Activated CD4-positive, CD25-positive, alpha-beta regulatory T cell treated with anti-CD3 and anti-CD28 coated beads, Interleukin-2, amount 50 U/mL, for 72 hours (primary cell): ENCODE results near the gene MDN1.
"Not testable (repeated sequence)": the region's sequence is repeated elsewhere in the genome, so short reads cannot be mapped to it uniquely, and the experiment has no call there.

Experiments used
- DNase-seq: peaks from one replicate; pipeline ENCODE4 v3.0.0; 2021

The MDN1 gene

DNA sequence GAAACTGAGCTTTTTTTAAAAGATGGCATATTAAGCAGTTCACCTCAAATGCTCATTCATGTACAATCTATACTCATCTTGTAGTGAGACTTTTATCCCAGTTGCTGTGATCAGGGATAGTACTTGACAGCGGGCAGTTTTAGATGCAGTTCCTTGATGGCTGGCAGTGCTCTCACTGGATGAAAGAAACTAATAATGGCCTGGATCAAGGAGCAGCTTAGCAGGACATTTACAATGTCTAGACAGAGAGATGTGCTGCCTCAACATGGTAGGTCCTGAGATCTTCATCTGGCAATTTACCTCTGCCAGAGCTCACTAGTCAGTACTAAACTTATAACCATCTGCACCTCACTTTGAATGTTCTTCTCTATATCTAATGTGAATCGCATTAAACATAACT, 134.3 kb downstream of the MDN1 start:
- no peak for DNase-seq

DNA sequence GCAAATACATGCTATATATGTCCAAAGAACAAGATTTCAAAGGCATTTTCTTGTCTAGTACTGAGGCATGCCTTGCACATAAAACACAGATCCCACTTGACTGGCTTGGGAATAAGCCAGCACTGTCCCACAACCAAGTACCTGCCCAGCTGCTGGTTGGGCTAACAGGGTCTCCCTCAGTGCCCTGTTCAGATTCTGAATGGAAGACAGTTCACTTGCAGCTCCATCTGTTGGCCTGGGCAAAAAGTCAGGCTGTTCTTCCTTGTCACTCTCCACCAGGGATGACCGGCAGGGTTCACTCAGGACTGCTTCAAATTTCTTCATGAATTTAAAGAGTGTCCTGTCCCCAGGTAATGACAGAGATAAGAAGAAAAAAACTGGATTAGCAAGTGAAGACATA, 136.6 kb downstream of the MDN1 start:
- no peak for DNase-seq

GRCh38 chr6:89681983-89682564, 137.5 kb downstream of the MDN1 start:
- no peak for DNase-seq

DNA sequence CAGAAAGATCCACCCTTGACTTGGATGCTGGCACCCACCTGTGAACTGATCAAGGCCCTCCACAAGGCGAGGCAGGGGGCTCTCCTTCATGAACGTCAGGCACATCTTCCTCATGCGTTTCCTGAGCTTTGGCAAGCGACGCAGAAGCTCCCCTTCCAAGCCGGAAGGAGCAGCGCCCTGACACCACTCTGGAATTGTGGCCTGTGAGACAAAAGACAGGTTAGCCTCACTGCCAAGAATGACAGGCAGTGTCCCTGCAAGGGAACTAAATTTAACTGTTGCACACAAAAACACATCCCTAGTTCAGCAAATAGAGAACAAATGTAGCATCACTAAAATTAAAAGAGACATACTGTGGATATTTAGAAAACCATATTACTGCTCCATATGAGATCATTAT, 139.0 kb downstream of the MDN1 start:
- DNase-seq = no peak

- DNase-seq = no peak
Observed at GRCh38 chr6:89680150-89680549, 139.4 kb downstream of the MDN1 start.

DNA sequence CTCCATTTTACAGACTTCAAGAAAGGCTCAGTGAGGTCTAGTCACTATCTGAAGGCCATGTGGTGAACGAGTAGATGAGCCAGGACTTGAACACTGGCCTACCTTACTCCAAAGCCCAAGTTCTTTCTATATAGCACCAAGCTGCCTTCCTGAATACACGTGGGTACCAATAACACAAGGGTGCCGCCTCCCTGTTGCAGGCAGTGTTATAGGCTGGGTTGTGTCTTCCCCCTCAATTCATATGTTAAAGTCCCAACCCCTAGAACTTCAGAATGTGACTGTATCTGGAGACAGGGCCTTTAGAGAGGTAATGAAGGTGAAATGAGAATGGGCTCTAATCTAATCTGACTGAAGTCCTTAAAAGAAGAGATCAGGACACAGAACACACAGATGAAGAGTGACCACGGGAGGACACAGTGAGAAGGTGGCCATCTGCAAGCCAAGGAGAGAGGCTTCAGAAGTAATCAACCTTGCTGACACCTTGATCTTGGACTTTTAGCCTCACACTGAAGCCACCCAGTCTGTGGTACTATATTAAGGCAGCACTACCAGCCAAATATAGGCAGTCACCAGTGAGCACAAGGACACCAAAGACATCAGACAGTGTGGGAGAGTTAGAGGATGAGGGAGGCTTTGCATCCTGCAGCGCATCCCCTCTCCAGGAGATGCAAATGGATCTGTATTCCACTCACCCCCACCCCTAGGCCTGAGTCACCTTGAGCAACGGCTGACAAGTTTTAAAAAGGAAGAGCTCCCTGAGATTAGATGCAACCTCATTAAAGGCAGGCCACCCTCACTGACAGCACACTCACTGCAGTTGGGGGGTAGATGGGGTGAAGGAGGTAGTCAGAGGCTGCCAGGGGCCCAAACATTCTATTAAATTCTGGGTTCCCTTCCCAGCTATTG, 140.1 kb downstream of the MDN1 start:
- DNase-seq = no peak

DNA sequence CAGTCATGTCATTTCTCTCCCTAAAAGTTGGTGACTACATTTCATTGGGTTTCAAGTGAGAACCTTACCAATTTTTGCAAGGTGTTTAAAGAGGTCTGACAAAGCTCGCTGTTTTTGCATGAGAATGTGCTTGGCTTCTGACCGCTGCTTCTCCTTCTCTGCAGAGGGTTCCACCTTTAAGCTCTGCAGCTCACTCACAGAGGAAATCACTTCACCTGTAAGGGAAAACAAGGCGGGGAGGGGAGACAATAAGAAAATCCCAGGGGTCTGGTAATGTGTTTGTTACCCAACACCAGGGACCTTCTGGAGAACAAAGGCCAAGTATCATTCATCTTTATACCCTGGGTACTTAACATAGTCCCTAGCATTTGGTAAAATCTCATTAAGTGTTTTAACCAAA, 141.1 kb downstream of the MDN1 start:
- DNase-seq = no peak

- no peak for DNase-seq
Observed at GRCh38 chr6:89675949-89676748, 143.4 kb downstream of the MDN1 start.

DNA sequence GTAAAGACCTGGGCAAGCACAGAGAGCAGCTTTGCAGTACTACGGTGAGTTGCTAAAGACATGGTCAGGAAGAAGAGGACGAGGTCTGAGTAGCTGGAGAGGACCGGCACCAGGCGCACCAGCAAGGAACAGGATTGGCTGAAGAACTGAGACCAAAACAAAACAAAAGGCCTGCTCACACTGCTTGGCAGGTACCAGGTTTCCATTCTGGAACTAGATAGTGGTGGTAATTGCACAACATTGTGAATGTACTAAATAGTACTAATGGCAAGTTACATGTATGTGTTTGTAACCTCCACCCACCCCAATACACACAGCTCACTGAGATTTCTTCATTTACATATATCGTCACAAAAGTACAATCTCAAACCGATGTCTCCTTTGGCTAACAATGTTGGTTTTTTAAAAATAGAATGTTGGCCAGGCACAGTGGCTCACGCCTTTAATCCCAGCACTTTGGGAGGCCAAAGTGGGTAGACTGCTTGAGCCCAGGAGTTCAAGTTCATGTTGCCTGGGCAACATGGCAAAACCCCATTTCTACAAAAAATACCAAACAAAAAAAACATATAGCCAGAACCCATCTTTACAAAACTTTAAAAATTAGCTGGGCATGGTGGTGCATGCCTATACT, 148.5 kb downstream of the MDN1 start:
- no peak for DNase-seq

DNA sequence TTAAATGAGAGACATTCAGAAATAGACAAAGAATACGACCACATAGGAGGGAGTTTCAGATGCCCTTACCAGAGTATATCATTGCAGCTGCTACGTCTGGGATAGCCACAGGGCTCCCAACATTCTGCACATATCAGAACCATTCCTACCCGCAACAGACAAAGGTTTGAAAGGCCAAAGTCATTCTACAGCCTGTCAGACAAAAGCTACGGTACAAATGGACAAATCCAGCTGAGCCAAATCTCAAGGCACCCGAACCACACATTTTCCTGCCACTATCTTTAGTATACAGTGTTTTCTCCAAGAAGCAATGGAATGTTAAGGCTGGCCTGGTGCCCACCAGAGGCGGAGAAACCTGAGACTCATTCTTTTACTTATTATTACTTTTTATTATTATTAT, 150.6 kb downstream of the MDN1 start:
- DNase-seq = no peak

- DNase-seq = no peak
Observed at GRCh38 chr6:89667872-89668556, 151.6 kb downstream of the MDN1 start.

DNA sequence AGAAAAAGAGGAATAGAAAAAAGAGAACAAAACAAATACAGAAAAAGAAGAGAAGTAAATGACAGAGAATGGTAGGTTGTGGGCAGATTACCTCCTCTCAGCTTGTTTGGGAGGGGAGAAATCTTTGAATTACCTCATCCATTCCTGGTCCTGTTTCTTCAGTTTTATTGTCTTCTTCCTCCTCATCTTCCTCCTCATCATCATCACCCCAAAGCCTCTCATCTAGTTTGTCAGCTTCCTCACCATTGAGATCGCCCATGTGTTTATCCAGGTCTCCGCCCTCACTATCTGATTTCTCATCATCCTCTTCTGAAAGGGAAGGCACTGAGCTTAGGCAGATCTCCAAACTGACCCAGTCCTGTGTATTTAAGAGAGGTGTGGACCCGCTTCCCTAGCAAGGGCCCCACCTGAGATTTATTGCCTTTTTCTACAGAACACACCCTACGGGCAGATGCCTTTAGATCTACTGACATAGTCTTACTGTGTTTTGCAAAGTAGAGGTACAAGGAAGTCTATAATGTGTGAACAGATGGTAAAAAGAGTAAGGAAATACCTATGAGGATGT, 156.9 kb downstream of the MDN1 start:
- DNase-seq = no peak

DNA sequence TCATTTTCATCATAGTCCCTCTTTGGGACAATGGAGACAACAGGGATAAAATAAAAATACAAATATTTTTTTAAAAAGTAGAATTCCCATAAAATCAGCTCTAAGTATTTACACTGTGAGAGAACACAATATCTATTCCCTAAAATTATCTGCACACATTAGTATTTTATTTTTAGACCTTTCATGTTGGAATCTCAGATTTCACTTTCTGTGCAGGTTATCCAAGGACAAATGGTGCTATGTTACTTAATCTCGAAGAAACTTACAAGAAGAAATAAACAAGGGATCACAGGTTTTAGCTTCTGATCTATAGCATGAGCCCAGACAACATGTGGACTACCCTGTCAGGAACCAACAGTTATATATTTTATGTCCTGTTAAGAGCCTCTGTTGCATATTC, 158.0 kb downstream of the MDN1 start:
- DNase-seq = no peak

DNA sequence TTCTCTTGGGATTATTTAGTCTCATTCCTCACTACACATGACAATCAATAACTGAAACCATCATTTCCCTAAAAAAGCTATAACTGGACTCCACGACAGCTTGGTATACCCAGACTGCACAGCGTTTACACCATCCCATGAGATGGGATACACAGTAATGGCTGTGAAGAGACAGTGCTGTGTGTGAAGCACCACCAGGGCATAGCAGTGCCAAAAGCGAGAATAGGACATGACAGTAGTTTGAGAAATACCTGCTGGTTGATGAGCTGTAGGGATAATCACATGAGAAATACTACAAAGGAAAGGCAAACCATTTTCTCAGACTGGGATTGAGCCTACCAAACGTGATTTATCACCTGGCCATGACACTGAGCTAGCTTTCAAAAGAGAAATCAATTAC, 158.6 kb downstream of the MDN1 start:
- no peak for DNase-seq

DNA sequence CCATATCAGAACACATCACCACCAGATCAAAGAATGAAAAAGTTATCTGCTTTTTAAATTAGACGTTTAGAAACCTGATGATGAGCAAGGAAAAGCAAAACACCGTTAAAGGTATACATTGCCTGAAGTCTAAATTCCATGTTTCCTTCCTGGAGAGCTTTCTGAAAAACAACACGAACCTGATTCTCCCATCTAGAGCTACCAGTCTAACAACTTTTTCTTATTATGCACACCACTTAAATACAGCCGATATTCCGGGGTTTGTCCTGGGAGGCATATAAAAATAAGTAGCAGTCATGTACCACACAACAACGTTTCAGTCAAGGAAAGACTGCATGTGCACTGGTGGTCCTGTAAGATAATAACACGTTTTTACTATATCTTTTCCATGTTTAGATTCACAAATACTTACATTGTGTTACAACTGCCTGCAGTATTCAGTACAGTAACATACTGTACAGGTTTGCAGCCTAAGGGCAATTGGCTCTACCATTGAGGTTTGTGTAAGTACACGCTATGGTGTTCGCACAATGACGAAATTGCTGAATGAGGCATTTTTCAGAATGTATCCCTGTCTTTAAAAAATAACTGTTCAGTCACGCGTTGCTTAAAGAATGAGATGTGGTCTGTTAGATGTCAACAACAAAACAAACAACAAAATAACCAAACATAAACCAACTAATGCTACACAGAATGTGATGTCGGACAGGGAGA, 162.0 kb downstream of the MDN1 start:
- no peak for DNase-seq

DNA sequence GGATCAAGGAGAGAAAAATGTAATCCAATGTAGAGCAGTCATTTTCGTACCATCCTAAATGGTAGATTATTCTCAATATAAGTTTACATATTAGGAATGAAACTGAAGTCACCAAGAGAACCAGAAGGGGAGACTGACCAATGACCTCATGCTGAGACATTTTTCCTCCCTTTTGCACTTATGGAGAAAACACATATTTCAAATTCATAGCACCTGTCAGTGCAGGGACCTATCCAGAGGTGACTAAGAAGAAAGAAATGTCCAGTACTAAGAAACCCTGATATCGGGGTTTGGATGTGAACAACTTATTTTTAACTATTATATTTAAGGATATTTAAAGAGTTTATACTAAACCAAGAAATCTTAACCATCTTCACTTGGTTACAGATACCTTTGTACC, 164.5 kb downstream of the MDN1 start:
- DNase-seq = no peak

DNA sequence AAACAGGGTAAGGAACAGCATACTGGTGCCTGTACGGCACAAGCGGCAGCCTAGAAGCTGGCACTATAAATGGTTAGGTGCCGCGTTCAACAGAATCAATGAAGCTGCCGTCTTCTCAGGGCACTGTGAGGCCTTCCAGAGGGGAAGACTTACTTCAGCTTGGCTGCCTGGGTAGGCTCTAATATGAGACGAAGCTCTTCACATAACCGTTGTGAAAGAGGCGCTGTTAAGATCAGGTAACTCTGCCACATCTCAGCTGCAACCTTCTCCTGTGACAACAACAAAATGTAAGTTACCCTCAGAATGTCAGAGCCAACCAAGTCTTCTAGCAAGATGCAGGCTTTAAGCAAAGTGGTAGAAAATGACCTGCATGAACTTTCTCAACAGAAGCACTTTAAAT, 169.0 kb downstream of the MDN1 start:
- DNase-seq = no peak

- DNase-seq = no peak
Observed at GRCh38 chr6:89649682-89650081, 169.9 kb downstream of the MDN1 start.

GRCh38 chr6:89644864-89645263, 174.7 kb downstream of the MDN1 start:
- no peak for DNase-seq

- DNase-seq = no peak
Observed at GRCh38 chr6:89643406-89643805, 176.2 kb downstream of the MDN1 start.

DNA sequence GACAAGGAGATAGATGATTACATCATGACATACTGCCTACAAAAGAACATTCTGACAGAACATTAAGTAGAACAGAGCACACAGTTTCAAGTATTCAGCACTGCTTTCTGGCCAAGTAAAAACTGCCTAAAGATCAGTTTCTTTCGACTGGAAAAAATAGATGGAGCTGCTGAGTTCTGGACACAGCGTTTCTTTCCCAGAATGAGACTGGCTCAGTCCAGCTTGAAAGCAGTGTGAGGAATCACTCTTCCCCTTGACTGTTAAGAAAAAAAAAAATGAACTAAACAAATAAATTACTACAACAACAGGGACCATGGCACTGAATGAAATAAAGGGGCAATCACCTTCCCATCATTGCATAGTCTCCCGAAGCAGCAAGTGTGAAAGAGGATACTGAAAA, 176.6 kb downstream of the MDN1 start:
- DNase-seq = no peak

DNA sequence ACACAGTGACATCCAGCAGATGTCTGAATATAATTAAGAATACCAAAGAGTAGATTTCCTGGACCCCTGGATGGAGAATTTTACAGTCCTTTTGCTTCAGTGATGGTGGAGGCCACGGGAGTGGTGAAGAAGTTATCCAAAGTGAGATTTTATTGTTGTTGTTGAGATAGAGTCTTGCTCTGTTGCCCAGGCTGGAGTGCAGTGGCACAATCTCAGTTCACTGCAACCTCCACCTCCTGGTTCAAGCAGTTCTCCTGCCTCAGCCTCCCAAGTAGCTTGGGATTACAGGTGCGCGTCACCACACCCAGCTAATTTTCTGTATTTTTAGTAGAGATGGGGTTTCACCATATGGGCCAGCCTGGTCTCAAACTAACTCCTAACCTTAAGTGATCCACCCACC, 178.0 kb downstream of the MDN1 start:
- not testable (repeated sequence) for DNase-seq
